ENCODE measurements around the gene ATG5. TPM values are rescaled to one million over a fixed set of nuclear protein-coding genes. Genes with fewer than 3 reads are reported as not detected.

ATG5 gene
- total RNA-seq, 6 experiments from 2014 or later: 19.4 to 24.8 (median 21.5) TPM

DNA sequence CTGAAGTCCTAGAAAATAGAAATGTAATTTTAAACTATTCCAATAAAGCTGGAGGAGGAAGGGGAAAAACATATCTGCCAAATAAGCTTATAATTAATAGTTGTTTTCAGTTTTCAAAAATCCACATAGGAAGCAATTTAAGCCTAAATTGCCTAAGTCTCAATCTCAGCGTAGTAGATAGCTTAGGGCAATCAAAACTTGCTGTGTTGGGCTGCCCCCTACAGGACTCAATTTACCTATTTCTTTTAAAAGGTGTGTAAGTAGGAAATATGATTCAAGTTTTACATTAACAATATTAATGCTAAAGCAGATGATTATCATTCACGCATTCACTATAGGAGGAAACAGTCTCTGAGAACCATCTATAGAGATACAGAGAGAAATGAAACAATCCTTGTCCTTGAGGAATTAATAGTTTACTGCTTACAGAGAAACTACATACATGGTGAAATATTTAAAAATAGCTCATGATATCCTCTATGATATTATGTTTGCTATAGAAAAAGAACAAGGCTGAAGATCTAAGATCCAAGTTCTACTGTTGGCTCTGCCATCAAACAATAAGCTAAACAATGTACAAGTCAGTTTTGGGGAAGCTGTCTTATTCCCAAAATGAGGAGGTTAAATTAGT is 102.1 kb downstream of the ATG5 start:
- TF ChIP-seq, protein P1, sequence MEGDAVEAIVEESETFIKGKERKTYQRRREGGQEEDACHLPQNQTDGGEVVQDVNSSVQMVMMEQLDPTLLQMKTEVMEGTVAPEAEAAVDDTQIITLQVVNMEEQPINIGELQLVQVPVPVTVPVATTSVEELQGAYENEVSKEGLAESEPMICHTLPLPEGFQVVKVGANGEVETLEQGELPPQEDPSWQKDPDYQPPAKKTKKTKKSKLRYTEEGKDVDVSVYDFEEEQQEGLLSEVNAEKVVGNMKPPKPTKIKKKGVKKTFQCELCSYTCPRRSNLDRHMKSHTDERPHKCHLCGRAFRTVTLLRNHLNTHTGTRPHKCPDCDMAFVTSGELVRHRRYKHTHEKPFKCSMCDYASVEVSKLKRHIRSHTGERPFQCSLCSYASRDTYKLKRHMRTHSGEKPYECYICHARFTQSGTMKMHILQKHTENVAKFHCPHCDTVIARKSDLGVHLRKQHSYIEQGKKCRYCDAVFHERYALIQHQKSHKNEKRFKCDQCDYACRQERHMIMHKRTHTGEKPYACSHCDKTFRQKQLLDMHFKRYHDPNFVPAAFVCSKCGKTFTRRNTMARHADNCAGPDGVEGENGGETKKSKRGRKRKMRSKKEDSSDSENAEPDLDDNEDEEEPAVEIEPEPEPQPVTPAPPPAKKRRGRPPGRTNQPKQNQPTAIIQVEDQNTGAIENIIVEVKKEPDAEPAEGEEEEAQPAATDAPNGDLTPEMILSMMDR (IDR thresholded peaks at IDR 0.05): peak; percentile 88
- no peak overlapping the region for H3K4me3 Mint-ChIP-seq
- H3K9me3 Mint-ChIP-seq: no peaks in the 10 kb centered on the region
- peaks cover 4% of the 10 kb centered on the region; the same call in 1 of the 2 replicates for H3K36me3 Mint-ChIP-seq (ENCODE audit: low read depth)
- DNase-seq: peak; percentile 59
- H3K27me3 Mint-ChIP-seq (ENCODE audit: insufficient read depth): no peaks in the 10 kb centered on the region
- H3K27ac Mint-ChIP-seq: no peak overlapping the region
- H3K4me1 Mint-ChIP-seq (ENCODE audit: low read depth): peaks cover 33% of the 10 kb centered on the region

DNA sequence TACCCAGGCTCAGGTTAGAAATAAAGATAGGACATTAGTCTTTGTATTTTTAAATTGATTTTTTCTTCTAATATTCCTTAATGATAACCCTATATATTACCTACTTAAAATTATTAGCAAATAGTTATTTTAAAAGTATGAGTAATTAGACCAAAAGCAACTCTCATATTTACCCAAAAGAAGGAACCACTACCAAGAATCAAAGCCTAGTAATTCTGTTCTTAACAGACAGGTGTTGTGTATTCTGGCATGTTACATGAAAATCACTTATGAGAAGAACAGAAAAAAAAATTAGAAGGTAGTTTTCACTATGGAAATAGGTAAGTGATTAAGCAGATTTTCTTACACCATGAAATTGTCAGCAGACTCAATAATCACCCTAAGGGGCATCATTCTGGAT is 105.1 kb downstream of the ATG5 start:
- Mint-ChIP-seq H3K27me3 (ENCODE audit: insufficient read depth) (no peaks in the 10 kb centered on the region), H3K4me1 (ENCODE audit: low read depth) (peaks cover 34% of the 10 kb centered on the region), H3K36me3 (ENCODE audit: low read depth) (no peaks in the 10 kb centered on the region), H3K9me3 (no peaks in the 10 kb centered on the region), H3K27ac (no peak overlapping the region), H3K4me3 (no peak overlapping the region)
- TF ChIP-seq, protein P1 (IDR thresholded peaks at IDR 0.05): no peak
- no peak for DNase-seq

DNA sequence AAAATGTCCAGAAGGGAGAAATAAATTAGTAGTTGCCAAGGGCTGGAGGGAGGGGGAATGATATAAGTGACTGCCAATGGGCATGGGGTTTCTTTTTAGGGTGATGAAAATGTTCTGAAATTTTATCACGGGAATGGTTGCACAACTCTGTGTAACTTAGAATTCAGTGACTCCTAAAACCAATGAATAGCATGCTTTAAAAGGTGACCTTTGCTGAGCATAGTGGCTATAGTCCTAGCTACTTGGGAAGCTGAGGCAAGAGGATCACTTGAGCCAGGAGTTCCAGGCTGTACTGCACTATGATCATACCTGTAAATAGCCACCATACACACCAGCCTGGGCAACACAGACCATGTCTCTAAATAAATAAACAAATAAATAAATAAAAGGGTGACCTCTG is 109.0 kb downstream of the ATG5 start:
- DNase-seq: no peak
- H3K4me1 Mint-ChIP-seq (ENCODE audit: low read depth): peaks cover 49% of the 10 kb centered on the region
- H3K27ac Mint-ChIP-seq: no peak overlapping the region
- no peaks in the 10 kb centered on the region for H3K27me3 Mint-ChIP-seq (ENCODE audit: insufficient read depth)
- H3K4me3 Mint-ChIP-seq: no peak overlapping the region
- no peaks in the 10 kb centered on the region for H3K36me3 Mint-ChIP-seq (ENCODE audit: low read depth)
- TF ChIP-seq, protein P1 (IDR thresholded peaks at IDR 0.05): no peak
- no peaks in the 10 kb centered on the region for H3K9me3 Mint-ChIP-seq

DNA sequence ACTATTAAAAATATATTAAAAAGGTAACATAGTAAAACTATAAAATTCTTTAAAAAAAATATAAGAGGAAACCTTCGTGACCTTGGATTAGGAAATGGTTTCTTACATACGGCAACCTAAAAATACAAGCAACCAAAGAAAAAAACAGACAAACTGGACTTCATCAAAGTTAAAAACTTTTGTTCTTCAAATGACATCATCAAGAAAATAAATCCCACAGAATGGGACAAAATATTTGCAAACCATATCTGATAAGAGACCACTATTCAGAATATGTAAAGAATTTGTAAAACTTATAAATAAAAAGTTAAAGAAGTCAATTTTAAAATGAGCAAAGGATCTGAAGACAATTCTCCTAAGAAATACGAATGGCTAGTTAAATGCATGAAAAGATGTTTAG is 110.0 kb downstream of the ATG5 start:
- no peaks in the 10 kb centered on the region for H3K27me3 Mint-ChIP-seq (ENCODE audit: insufficient read depth)
- H3K9me3 Mint-ChIP-seq: no peaks in the 10 kb centered on the region
- no peak overlapping the region for H3K27ac Mint-ChIP-seq
- H3K4me1 Mint-ChIP-seq (ENCODE audit: low read depth): peaks cover 49% of the 10 kb centered on the region
- TF ChIP-seq, protein P1 (IDR thresholded peaks at IDR 0.05): no peak
- H3K36me3 Mint-ChIP-seq (ENCODE audit: low read depth): peaks cover 5% of the 10 kb centered on the region; the same call in 1 of the 2 replicates
- no peak for DNase-seq
- H3K4me3 Mint-ChIP-seq: no peak overlapping the region

DNA sequence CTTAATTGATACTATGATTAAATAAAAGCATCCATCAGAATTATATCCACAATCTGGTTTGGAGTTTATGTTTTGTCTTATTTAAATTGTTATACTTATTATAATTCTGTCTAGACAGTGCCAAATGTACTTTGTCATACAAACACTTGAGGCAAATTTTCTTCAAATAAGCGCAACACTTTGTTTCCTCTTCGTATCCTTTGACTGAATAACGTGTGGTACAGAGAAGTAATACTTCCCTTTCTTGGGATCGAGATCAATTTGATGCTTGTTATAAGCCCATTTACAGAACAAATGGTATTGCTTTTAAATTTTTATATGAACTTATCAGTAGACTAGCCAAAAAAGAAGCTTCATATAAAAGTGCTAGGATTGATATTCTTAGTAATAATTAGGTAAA is 111.0 kb downstream of the ATG5 start:
- Mint-ChIP-seq H3K27ac (no peak overlapping the region), H3K4me1 (ENCODE audit: low read depth) (peaks cover 56% of the 10 kb centered on the region), H3K9me3 (no peaks in the 10 kb centered on the region), H3K4me3 (no peak overlapping the region), H3K36me3 (ENCODE audit: low read depth) (peaks cover 9% of the 10 kb centered on the region), H3K27me3 (ENCODE audit: insufficient read depth) (no peaks in the 10 kb centered on the region)
- TF ChIP-seq, protein P1 (IDR thresholded peaks at IDR 0.05): no peak
- DNase-seq: no peak

All from HFFc6 (cell line).